Right hindlimb (tissue), 1 donor: ENCODE measurements around the gene CMTM8.

Source experiments
- DNase-seq: peaks from one replicate; pipeline ENCODE4 v3.0.0-alpha.2; 2018

CMTM8 gene

DNA sequence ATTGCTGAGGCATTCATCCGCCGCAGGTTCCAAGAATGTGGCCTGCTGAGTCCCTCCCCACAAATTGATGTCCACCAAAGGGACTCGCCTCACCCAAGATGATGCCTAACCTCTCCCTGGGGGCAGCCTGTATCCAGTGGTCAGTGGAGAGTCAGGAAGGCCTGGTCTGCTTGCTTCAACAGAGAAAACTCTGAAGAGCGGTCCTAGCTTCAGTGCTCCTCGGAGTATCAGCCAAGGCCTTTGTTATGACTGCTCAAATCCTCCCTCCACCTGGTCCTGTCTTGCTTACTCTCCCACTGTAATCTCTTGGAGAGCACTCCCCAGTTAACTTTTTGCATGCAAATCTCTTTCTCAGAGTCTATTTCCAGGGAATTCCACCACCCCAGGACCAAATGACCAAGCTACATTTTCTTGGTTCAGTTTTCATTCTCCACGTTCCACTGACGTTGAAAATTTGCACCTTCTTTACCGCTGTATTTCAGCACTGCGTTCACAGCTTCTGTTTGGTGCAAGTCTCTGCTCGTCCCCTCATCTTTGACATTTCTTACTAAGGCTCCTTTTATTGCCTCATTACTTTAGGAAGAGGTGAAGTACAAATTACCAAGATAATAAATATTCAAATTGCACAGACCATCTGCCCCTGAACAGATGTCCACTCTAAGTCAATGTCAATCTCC, 175.5 kb downstream of the CMTM8 start:
- no peak for DNase-seq

DNA sequence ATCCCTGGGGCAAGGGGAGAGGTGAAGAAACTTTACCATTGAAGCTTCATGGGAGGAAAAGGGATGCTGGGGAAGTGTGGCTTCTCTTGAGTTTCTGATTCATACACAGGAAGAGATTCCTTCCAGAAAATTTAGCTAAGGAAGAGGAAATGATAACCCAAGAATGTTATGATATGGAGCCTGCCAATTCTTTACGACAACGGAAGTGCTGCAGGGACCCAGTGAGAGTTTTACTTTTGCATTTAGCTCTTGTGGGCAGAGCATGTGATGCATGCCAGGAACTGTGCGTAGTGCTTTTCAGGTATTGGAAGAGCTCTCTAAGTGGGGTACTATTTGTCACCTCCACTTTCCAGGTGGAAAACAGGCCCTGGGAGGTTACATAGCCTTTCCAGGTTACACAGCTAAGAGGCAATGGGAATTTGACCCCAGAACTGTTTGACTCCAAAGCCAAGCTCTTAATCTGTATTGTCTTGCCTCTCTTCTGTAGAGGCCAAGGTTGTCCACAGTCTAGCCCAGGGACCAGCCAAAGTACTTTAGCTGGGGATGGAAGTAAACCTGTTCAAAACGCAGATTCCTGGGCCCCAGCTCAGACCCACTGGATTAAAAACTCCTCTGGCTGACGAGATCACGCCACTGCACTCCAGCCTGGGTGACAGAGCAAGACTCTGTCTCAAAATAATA, 176.2 kb downstream of the CMTM8 start:
- no peak for DNase-seq

DNA sequence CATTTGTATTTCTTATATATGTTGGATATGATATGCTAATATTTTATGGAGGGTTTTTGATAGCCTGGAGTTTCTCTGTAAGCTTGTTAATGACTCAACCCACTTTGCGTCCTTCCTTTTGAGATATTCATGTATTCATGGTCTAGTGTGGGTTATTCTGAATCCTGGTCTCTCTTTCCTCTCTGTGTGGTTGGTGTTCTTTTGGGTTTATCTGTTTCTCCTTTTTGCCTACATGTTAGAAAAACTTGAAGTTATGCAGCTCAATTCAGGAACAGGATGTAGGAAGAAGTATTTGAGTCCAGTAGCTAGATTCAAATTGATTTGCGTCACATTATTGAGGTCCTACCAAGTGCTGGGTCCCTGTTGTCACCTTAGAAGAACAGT, 181.3 kb downstream of the CMTM8 start:
- no peak for DNase-seq
